ENCODE results near the gene LRRC43.

LRRC43 gene

DNA sequence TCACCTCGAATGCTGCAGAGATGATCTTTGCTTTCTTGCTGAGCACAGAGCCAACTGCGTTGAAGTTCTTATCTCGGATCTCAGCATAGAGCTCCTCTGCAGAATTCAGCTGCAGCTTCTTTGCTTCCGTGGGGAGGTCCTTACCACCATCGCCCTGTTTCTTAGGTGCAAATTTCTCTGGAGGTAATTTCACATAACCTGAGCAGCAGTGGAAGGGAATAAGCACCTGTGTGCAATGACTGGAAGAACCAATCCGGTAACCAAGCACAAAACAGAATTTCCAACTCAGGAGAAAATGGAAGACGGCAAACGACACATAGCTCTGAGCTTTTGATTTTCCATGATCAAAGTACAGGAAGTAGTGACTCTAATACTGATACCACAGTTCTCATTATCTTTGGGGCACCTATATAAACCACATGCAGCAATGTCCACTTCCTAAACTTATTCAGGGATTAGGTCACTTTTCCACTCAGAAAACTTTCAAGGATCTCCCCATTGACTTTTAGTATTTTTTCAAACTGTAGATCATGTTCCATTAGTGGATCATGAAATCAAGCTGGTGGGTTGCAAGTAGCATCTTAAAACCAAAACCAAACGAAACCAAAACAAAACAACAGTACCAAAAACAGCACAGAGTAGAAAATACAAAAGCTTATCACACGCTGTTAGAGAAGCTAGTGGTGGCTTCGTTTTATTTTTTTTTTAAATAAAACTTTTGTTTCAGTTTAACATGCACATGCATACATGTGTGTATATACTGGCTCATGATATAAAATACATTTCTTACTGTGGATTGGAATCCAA, 61.8 kb downstream of the LRRC43 start:
- DNase-seq (ENCODE audit: low spot score) (no peak), ATAC-seq (ENCODE audit: low read depth) (no peak)
- no peak overlapping the region for H3K4me3 ChIP-seq (ENCODE audit: severe bottlenecking)
- H3K27me3 ChIP-seq (ENCODE audit: insufficient read depth, poor library complexity, severe bottlenecking) = no peaks in the 10 kb centered on the region
- H3K36me3 ChIP-seq (ENCODE audit: low read depth) = peaks cover 11% of the 10 kb centered on the region
- no peaks in the 10 kb centered on the region for H3K4me1 ChIP-seq (ENCODE audit: insufficient read depth, poor library complexity, severe bottlenecking)
- no peak overlapping the region for H3K27ac ChIP-seq (ENCODE audit: poor library complexity, severe bottlenecking)
- TF ChIP-seq, protein P1, sequence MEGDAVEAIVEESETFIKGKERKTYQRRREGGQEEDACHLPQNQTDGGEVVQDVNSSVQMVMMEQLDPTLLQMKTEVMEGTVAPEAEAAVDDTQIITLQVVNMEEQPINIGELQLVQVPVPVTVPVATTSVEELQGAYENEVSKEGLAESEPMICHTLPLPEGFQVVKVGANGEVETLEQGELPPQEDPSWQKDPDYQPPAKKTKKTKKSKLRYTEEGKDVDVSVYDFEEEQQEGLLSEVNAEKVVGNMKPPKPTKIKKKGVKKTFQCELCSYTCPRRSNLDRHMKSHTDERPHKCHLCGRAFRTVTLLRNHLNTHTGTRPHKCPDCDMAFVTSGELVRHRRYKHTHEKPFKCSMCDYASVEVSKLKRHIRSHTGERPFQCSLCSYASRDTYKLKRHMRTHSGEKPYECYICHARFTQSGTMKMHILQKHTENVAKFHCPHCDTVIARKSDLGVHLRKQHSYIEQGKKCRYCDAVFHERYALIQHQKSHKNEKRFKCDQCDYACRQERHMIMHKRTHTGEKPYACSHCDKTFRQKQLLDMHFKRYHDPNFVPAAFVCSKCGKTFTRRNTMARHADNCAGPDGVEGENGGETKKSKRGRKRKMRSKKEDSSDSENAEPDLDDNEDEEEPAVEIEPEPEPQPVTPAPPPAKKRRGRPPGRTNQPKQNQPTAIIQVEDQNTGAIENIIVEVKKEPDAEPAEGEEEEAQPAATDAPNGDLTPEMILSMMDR (IDR thresholded peaks at IDR 0.05; ENCODE audit: poor library complexity, severe bottlenecking) = no peak
- no peaks in the 10 kb centered on the region for H3K9me3 ChIP-seq (ENCODE audit: severe bottlenecking)

DNA sequence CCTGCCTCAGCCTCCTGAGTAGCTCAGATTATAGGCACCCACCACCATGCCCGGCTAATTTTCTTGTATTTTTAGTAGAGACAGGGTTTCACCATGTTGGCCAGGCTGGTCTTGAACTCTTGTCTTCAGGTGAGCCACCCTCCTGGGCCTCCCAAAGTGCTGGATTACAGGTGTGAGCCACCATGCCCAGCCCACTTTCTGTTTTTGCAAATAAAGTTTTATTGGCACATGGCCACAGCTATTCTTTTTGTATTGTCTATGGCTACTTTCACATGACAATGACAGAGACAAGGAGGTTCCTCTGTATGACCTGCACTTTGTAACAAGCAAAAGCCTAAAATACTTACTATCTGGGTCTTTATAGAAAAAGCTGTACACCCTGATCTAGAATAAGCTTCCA, 62.6 kb downstream of the LRRC43 start:
- Histone ChIP-seq H3K27me3 (ENCODE audit: insufficient read depth, poor library complexity, severe bottlenecking) (no peaks in the 10 kb centered on the region), H3K4me3 (ENCODE audit: severe bottlenecking) (no peak overlapping the region), H3K4me1 (ENCODE audit: insufficient read depth, poor library complexity, severe bottlenecking) (no peaks in the 10 kb centered on the region), H3K27ac (ENCODE audit: poor library complexity, severe bottlenecking) (no peak overlapping the region), H3K36me3 (ENCODE audit: low read depth) (peaks cover 14% of the 10 kb centered on the region), H3K9me3 (ENCODE audit: severe bottlenecking) (no peaks in the 10 kb centered on the region)
- DNase-seq (ENCODE audit: low spot score) (no peak), ATAC-seq (ENCODE audit: low read depth) (no peak)
- TF ChIP-seq, protein P1 (IDR thresholded peaks at IDR 0.05; ENCODE audit: poor library complexity, severe bottlenecking) = no peak

DNA sequence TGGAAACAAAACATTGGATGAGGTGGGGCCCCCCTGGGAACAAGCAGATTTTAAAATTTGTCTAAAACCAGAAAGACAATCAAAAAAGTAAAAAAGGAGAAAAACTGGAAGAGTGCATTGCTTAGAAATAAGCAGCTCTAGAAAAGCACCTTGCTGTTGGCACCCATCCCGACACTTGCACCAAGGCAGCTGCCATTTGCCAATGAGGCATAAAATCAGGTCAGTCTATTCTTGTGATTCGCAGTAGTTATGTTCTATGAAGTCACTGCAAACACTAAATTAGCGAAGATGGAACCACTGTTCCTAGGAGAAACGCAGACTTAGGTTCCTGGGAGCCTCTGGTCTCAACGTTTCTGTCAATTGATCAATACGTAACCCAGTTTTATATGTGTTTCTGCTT, 67.1 kb downstream of the LRRC43 start:
- Histone ChIP-seq H3K27me3 (ENCODE audit: insufficient read depth, poor library complexity, severe bottlenecking) (no peaks in the 10 kb centered on the region), H3K27ac (ENCODE audit: poor library complexity, severe bottlenecking) (no peak overlapping the region), H3K4me3 (ENCODE audit: severe bottlenecking) (no peak overlapping the region), H3K9me3 (ENCODE audit: severe bottlenecking) (no peaks in the 10 kb centered on the region), H3K36me3 (ENCODE audit: low read depth) (peaks cover 10% of the 10 kb centered on the region), H3K4me1 (ENCODE audit: insufficient read depth, poor library complexity, severe bottlenecking) (no peaks in the 10 kb centered on the region)
- ATAC-seq (ENCODE audit: low read depth) (no peak), DNase-seq (ENCODE audit: low spot score) (no peak)
- TF ChIP-seq, protein P1 (IDR thresholded peaks at IDR 0.05; ENCODE audit: poor library complexity, severe bottlenecking) = no peak

DNA sequence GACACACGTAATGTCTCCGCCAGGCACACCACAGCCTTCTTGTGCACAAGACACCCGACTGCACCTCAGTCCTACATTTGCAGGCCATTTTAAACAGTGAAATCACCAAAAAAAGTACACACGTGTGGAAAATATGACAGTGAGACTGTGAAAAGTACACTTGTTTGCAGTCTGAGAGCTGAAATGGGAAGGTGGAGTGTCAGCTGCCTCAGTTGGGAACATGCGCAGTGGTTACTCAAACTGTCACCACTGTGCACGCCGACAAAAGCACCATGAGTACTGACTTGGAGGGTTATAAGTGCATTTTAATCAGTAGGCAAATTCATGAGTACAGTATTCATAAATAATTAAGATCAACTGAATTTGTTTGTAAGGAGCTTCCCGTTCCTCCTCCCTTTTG, 67.6 kb downstream of the LRRC43 start:
- Histone ChIP-seq H3K36me3 (ENCODE audit: low read depth) (peaks cover 10% of the 10 kb centered on the region), H3K9me3 (ENCODE audit: severe bottlenecking) (no peaks in the 10 kb centered on the region), H3K27ac (ENCODE audit: poor library complexity, severe bottlenecking) (no peak overlapping the region), H3K4me1 (ENCODE audit: insufficient read depth, poor library complexity, severe bottlenecking) (no peaks in the 10 kb centered on the region), H3K4me3 (ENCODE audit: severe bottlenecking) (no peak overlapping the region), H3K27me3 (ENCODE audit: insufficient read depth, poor library complexity, severe bottlenecking) (no peaks in the 10 kb centered on the region)
- TF ChIP-seq, protein P1 (IDR thresholded peaks at IDR 0.05; ENCODE audit: poor library complexity, severe bottlenecking) = no peak
- ATAC-seq (ENCODE audit: low read depth) = no peak
- no peak for DNase-seq (ENCODE audit: low spot score)
